ENCODE results near the gene FSD1. TPM values are rescaled to one million over a fixed set of nuclear protein-coding genes. Genes with fewer than 3 reads are reported as not detected.
A peak's percentile ranks its signal among the peaks of the same experiment; 100 is the strongest.

Gene FSD1
- total RNA-seq, 3 donors from 2014 or later (not counting 1 experiment from before 2014, with no cell fraction given), result 15.5 to 18.2 (median 16.4) TPM

DNA sequence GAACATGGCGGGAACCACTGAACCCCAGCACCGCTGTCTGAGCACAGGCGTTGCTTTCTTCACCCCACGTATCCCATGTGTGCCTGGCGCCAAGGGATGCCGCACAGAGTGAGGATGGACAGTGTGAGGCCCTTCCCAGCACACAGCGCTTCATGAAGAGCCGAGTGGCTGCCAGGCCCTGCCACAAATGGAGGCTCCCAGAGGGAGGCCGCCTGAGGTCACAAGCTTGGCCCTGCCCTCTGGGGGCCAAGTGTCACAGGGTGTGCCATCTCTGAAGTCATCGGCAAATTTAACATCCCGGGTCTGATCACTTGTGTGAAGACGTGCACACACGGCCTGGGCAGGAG lies 63.4 kb downstream of the FSD1 start:
- Histone ChIP-seq H3K9me3 (ENCODE audit: control insufficient read depth, insufficient read depth, low read length) (no peaks in the 10 kb centered on the region), H3K4me1 (ENCODE audit: control insufficient read depth, insufficient read depth, low read length) (peaks cover 53% of the 10 kb centered on the region), H3K27me3 (ENCODE audit: control insufficient read depth, insufficient read depth, low read length) (no peaks in the 10 kb centered on the region), H3K27ac (ENCODE audit: low read length) (peak overlapping the region; percentile 85), H3K4me3 (ENCODE audit: low read length) (no peak overlapping the region), H3K36me3 (ENCODE audit: control insufficient read depth, insufficient read depth, low read length) (peaks cover 28% of the 10 kb centered on the region)
- Mint-ChIP-seq H3K27me3 (ENCODE audit: low read depth in 2 of 2) (no peaks in the 10 kb centered on the region), H3K36me3 (no peaks in the 10 kb centered on the region), H3K9me3 (no peaks in the 10 kb centered on the region), H3K4me1 (peaks cover 24 to 47% of the 10 kb centered on the region in 2 donors), H3K27ac (peak overlapping the region; percentile 93), H3K4me3 (peak overlapping the region; percentile 42)
- no peak for ATAC-seq
- TF ChIP-seq, protein P1, sequence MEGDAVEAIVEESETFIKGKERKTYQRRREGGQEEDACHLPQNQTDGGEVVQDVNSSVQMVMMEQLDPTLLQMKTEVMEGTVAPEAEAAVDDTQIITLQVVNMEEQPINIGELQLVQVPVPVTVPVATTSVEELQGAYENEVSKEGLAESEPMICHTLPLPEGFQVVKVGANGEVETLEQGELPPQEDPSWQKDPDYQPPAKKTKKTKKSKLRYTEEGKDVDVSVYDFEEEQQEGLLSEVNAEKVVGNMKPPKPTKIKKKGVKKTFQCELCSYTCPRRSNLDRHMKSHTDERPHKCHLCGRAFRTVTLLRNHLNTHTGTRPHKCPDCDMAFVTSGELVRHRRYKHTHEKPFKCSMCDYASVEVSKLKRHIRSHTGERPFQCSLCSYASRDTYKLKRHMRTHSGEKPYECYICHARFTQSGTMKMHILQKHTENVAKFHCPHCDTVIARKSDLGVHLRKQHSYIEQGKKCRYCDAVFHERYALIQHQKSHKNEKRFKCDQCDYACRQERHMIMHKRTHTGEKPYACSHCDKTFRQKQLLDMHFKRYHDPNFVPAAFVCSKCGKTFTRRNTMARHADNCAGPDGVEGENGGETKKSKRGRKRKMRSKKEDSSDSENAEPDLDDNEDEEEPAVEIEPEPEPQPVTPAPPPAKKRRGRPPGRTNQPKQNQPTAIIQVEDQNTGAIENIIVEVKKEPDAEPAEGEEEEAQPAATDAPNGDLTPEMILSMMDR (IDR thresholded peaks at IDR 0.05), result no peak
- DNase-seq, result no peak
- WGBS (ENCODE audit: insufficient coverage), result 90% methylated on average over 13 of the region's 13 CpGs
- intact Hi-C loops (cut with micrococcal nuclease), result no loop called here

DNA sequence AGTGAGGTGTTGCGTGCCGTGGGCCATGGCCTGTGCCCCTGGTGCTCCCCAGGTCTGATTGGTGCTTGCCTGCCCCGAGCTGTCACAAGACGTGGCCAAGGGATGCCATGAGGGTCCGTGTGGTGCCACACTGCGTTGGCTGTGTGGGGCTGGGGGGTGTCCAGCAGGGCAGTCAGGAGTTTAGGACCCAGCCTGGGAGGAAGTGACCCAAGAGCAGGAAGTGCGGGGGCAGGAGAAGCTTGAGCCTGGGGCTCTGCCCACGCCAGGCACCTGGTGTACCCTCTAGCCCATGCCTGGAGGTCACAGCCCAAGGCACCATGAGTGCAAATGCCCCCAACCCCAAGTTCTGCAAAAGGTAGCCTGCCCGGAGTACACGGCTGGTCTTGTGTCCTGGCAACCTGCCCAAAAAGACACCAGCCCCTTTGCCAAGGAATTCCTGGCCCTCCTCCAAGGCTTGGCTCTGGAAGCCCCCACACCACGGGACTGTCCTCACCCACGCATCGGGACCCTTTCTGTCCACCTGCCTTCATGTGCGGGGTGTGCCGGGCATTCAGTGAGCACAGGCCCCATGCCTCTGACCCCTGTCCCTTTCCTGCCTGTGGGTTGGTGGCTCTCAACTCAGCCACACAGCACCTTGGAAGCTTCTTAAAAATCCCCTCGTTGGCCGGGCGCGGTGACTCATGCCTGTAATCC lies 63.9 kb downstream of the FSD1 start:
- Histone ChIP-seq H3K27me3 (ENCODE audit: control insufficient read depth, insufficient read depth, low read length) (no peaks in the 10 kb centered on the region), H3K9me3 (ENCODE audit: control insufficient read depth, insufficient read depth, low read length) (no peaks in the 10 kb centered on the region), H3K4me1 (ENCODE audit: control insufficient read depth, insufficient read depth, low read length) (peaks cover 58% of the 10 kb centered on the region), H3K4me3 (ENCODE audit: low read length) (no peak overlapping the region), H3K27ac (ENCODE audit: low read length) (peak overlapping the region; percentile 85), H3K36me3 (ENCODE audit: control insufficient read depth, insufficient read depth, low read length) (peaks cover 22% of the 10 kb centered on the region)
- intact Hi-C loops (cut with micrococcal nuclease), result no loop called here
- Mint-ChIP-seq H3K9me3 (no peaks in the 10 kb centered on the region), H3K27ac (peak overlapping the region; percentile 93), H3K27me3 (ENCODE audit: low read depth in 2 of 2) (no peaks in the 10 kb centered on the region), H3K4me1 (peaks cover 24 to 47% of the 10 kb centered on the region in 2 donors), H3K36me3 (no peaks in the 10 kb centered on the region), H3K4me3 (peak overlapping the region; percentile 92)
- TF ChIP-seq, protein P1 (IDR thresholded peaks at IDR 0.05), result no peak
- DNase-seq (peak in 1 of 2 donors; percentile 52), ATAC-seq (peak in 1 of 3 donors; percentile 5)
- WGBS (ENCODE audit: insufficient coverage), result 69% methylated on average over 19 of the region's 19 CpGs

DNA sequence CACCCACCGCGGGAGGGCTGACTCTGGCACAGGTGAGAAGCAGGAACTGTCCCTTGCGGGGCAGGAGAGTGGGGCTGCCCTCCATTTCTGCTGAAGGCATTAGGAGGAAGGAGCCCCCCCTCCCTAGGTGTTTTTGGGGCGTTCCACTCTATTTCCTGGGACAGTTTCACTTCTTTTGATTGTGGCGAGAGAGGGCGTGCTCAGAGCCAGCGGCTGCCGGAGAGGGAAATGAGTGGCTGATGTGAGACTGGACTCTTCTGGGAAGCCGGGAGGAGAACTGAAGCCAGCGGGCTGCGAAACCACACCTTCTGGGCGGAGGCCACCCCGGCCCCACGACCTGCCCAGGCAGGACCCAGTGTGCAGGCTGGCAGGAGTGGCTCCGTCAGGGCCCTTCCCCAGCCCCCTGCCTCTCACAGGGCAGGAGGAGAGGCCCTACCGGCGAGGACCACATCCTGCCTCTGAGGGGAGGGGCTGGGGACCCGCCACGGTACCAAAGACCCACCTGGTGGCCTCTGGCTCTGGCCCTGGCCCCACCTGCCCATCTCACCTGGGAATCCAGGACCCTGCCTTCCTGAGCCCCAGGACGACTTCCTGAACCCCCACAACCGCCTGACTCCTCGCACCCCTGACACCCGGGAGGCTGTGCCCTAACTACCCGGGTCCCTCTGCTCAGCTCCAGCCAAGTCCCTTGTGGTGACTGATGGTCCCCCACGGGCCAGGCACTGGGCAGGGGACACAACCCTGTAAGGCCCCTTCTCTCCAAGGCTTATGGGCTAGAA lies 64.9 kb downstream of the FSD1 start:
- Mint-ChIP-seq H3K4me3 (peak overlapping the region; percentile 92), H3K4me1 (peaks cover 30 to 55% of the 10 kb centered on the region in 2 donors)

More for the DNA sequence above, 64.9 kb downstream of the FSD1 start:
- Histone ChIP-seq H3K36me3 (ENCODE audit: control insufficient read depth, insufficient read depth, low read length) (peaks cover 15% of the 10 kb centered on the region), H3K27ac (ENCODE audit: low read length) (peak overlapping the region; percentile 85), H3K4me1 (ENCODE audit: control insufficient read depth, insufficient read depth, low read length) (peaks cover 68% of the 10 kb centered on the region), H3K27me3 (ENCODE audit: control insufficient read depth, insufficient read depth, low read length) (no peaks in the 10 kb centered on the region), H3K4me3 (ENCODE audit: low read length) (peak overlapping the region; percentile 43), H3K9me3 (ENCODE audit: control insufficient read depth, insufficient read depth, low read length) (no peaks in the 10 kb centered on the region)
- peak; percentile 51 to 87 for DNase-seq
- Mint-ChIP-seq H3K9me3 (no peaks in the 10 kb centered on the region), H3K27me3 (ENCODE audit: low read depth in 2 of 2) (no peaks in the 10 kb centered on the region), H3K36me3 (no peaks in the 10 kb centered on the region), H3K27ac (peak overlapping the region; percentile 93)
- ATAC-seq, result peak; percentile 55 to 67 (median 65)
- intact Hi-C loops (cut with micrococcal nuclease), result no loop called here
- TF ChIP-seq, protein P1 (IDR thresholded peaks at IDR 0.05), result no peak
- under 1% methylated on average over 25 of the region's 25 CpGs for WGBS (ENCODE audit: insufficient coverage)

Data from natural killer cell (primary cell).